ENCODE measurements around the gene ACOT11. TPM values are rescaled to one million over a fixed set of nuclear protein-coding genes. Genes with fewer than 3 reads are reported as not detected.
A peak's percentile ranks its signal among the peaks of the same experiment; 100 is the strongest.

The ACOT11 gene
- polyA plus RNA-seq, 1 of the 3 experiments (the other 2 are of a cell fraction) = 6.9 TPM

- 90% methylated on average over 1 of the region's 1 CpG for WGBS (ENCODE audit: low lambda C conversion rate)
- Histone ChIP-seq H3K4me2 (no peak overlapping the region), H3K36me3 (replicated peaks in 1 of 2; ENCODE audit: control insufficient read depth in 1 of 2, insufficient read depth in 2 of 2, low read length in 1 of 2) (peaks cover 0 to 3% of the 10 kb centered on the region in 2 experiments), H3K4me3 (ENCODE audit: low read depth in 2 of 2, low read length in 1 of 2) (no peak overlapping the region), H3F3A (replicated peaks; ENCODE audit: insufficient read depth) (no peaks in the 10 kb centered on the region), H3K9me2 (no peaks in the 10 kb centered on the region), H3K4me1 (ENCODE audit: control insufficient read depth in 1 of 2, insufficient read depth in 2 of 2, low read depth in 1 of 2, low read length in 1 of 2) (peaks cover 5 to 21% of the 10 kb centered on the region in 2 experiments; a peak in 2 of 4 replicates), H3K27ac (ENCODE audit: low read depth in 2 of 2, low read length in 1 of 2) (no peak overlapping the region), H3K27me3 (ENCODE audit: insufficient read depth) (no peaks in the 10 kb centered on the region), H4K20me1 (ENCODE audit: insufficient read depth) (no peaks in the 10 kb centered on the region), H3K79me2 (ENCODE audit: insufficient read depth) (no peaks in the 10 kb centered on the region), H2AFZ (ENCODE audit: low read depth) (no peak overlapping the region), H3K9me3 (no peaks in the 10 kb centered on the region), H3K9ac (no peak overlapping the region)
- no peak for DNase-seq
- ChIA-PET POLR2A (no interaction called here), CTCF (no interaction called here)
- TF ChIP-seq GATA2 (CRISPR knock-in tag; IDR thresholded peaks at IDR 0.05) (no peak), FOSL2 (IDR thresholded peaks at IDR 0.05; ENCODE audit: borderline replicate concordance, low read depth) (no peak)
These were observed 8.1 kb downstream of the ACOT11 start for GRCh38 chr1:54556110-54556509.

DNA sequence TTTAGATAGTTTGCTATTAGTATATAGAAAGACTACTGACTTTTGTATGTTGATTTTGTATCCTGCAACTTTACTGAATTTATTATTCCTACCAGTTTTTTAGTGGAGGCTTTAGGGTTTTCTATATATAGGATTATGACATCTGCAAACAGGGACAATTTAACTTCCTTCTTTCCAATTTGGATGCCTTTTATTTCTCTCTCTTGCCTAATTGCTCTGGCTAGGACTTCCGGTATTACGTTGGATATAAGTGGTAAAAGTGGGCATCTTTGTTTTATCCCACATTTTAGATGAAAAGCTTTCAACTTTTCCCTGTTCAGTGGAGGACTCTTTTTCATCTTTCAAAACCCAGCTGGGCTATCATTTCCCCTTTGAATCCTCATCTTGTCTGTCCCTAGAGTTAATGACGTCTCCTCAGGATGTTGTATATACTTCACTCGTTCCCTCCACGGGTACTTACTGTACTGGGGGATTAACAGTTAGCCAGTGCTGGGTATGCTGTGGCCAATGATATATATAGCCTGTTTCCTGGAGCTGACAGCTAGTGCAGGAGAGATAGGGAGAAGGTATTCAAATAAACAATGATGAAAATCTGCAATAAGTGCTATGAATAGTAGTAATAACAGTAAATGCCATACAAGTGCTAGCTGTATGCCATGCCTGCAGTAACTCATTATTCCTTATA, 9.8 kb downstream of the ACOT11 start:
- ChIA-PET CTCF (interaction anchor here (1.5 to 4.6 kb wide), 5 partner anchors 9 to 459 kb away, joined by 3 to 25 read pairs (median 4); partner anchors contain the start of gene ACOT11), POLR2A (interaction anchor here (2.6 kb wide), 1 partner anchor 10 kb away, joined by 13 read pairs; the partner anchor contains the start of gene ACOT11)
- peaks cover 5 to 21% of the 10 kb centered on the region in 2 experiments; a peak in 2 of 4 replicates for H3K4me1 ChIP-seq (ENCODE audit: control insufficient read depth in 1 of 2, insufficient read depth in 2 of 2, low read depth in 1 of 2, low read length in 1 of 2)
- H3K27me3 ChIP-seq (ENCODE audit: insufficient read depth) = no peaks in the 10 kb centered on the region
- WGBS (ENCODE audit: low lambda C conversion rate) = 81% methylated on average over 5 of the region's 5 CpGs
- H3K9me2 ChIP-seq = no peaks in the 10 kb centered on the region
- H3K9ac ChIP-seq = no peak overlapping the region
- TF ChIP-seq USF1 (IDR thresholded peaks at IDR 0.05; ENCODE audit: borderline replicate concordance, low read depth) (no peak), REST (IDR thresholded peaks at IDR 0.05; ENCODE audit: low read depth, low read length) (no peak), POLR2AphosphoS5 (IDR thresholded peaks at IDR 0.05; ENCODE audit: low read depth, low read length) (no peak), ZBTB33 (IDR thresholded peaks at IDR 0.05; ENCODE audit: borderline replicate concordance, low read depth) (no peak), SMC3 (IDR thresholded peaks at IDR 0.05; ENCODE audit: low read depth, low read length) (no peak), EZH2phosphoT487 (IDR thresholded peaks at IDR 0.05; ENCODE audit: borderline replicate concordance, low read depth) (no peak), RCOR1 (IDR thresholded peaks at IDR 0.05; ENCODE audit: low read length) (no peak)
- TF ChIP-seq, protein P1, sequence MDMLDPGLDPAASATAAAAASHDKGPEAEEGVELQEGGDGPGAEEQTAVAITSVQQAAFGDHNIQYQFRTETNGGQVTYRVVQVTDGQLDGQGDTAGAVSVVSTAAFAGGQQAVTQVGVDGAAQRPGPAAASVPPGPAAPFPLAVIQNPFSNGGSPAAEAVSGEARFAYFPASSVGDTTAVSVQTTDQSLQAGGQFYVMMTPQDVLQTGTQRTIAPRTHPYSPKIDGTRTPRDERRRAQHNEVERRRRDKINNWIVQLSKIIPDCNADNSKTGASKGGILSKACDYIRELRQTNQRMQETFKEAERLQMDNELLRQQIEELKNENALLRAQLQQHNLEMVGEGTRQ (IDR thresholded peaks at IDR 0.05; ENCODE audit: borderline replicate concordance, low read depth, low read length) = no peak
- TF ChIP-seq, protein P2, sequence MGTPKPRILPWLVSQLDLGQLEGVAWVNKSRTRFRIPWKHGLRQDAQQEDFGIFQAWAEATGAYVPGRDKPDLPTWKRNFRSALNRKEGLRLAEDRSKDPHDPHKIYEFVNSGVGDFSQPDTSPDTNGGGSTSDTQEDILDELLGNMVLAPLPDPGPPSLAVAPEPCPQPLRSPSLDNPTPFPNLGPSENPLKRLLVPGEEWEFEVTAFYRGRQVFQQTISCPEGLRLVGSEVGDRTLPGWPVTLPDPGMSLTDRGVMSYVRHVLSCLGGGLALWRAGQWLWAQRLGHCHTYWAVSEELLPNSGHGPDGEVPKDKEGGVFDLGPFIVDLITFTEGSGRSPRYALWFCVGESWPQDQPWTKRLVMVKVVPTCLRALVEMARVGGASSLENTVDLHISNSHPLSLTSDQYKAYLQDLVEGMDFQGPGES (IDR thresholded peaks at IDR 0.05; ENCODE audit: low read depth, low read length) = no peak
- no peaks in the 10 kb centered on the region for H3K9me3 ChIP-seq
- H3K4me3 ChIP-seq (ENCODE audit: low read depth in 2 of 2, low read length in 1 of 2) = no peak overlapping the region
- peak overlapping the region in 1 of 2 experiments; percentile 13; a peak in 1 of 4 replicates for H3K27ac ChIP-seq (ENCODE audit: low read depth in 2 of 2, low read length in 1 of 2)
- no peaks in the 10 kb centered on the region for H4K20me1 ChIP-seq (ENCODE audit: insufficient read depth)
- no peak for DNase-seq
- H3K4me2 ChIP-seq = no peak overlapping the region
- no peaks in the 10 kb centered on the region for H3F3A ChIP-seq (replicated peaks; ENCODE audit: insufficient read depth)
- no peaks in the 10 kb centered on the region for H3K79me2 ChIP-seq (ENCODE audit: insufficient read depth)
- H2AFZ ChIP-seq (ENCODE audit: low read depth) = no peak overlapping the region
- peaks cover 0 to 3% of the 10 kb centered on the region in 2 experiments for H3K36me3 ChIP-seq (replicated peaks in 1 of 2; ENCODE audit: control insufficient read depth in 1 of 2, insufficient read depth in 2 of 2, low read length in 1 of 2)
